ENCODE results near the gene NTRK2.

Gene NTRK2

DNA sequence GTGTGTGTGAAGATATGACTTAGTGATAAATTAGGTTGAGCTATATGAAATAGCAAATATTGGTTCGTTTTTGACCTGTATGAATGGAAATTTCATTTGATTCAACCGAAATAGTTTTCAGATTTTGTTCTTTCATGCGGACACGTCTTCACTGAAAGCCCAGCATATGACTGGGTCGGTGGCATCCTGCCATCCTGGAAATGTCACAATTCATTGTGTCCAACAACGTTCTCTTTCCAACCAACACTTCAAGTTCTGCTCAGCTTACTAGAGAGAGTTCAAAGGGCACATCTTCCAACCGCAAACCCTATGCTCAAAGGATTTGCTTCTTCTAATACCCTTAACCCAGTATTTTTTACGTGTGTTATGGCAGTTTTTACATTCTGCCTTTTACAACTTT, 252.5 kb downstream of the NTRK2 start:
- no peak for TF ChIP-seq MAX (IDR thresholded peaks at IDR 0.05)
- no peak for TF ChIP-seq TAF1 (IDR thresholded peaks at IDR 0.05; ENCODE audit: low read depth)

GRCh38 chr9:84924266-84924665, 254.7 kb downstream of the NTRK2 start:
- TF ChIP-seq ZBTB7A (IDR thresholded peaks at IDR 0.05; ENCODE audit: low read depth) (no peak), TEAD4 (IDR thresholded peaks at IDR 0.05) (no peak), CEBPB (IDR thresholded peaks at IDR 0.05) (no peak), TAF1 (IDR thresholded peaks at IDR 0.05; ENCODE audit: low read depth) (no peak), CREB1 (IDR thresholded peaks at IDR 0.05; ENCODE audit: low read depth) (no peak), REST (IDR thresholded peaks at IDR 0.05; ENCODE audit: low read depth) (no peak), FOXM1 (IDR thresholded peaks at IDR 0.05; ENCODE audit: borderline replicate concordance, low read depth) (no peak), RAD21 (IDR thresholded peaks at IDR 0.05; ENCODE audit: low read depth) (no peak), EP300 (IDR thresholded peaks at IDR 0.05; ENCODE audit: borderline replicate concordance) (no peak), TCF12 (IDR thresholded peaks at IDR 0.05; ENCODE audit: low read depth) (no peak), NFIC (IDR thresholded peaks at IDR 0.05) (no peak), EGR1 (IDR thresholded peaks at IDR 0.05) (no peak), YY1 (IDR thresholded peaks at IDR 0.05; ENCODE audit: low read depth) (no peak), MAX (IDR thresholded peaks at IDR 0.05) (no peak)
- TF ChIP-seq, protein P1, sequence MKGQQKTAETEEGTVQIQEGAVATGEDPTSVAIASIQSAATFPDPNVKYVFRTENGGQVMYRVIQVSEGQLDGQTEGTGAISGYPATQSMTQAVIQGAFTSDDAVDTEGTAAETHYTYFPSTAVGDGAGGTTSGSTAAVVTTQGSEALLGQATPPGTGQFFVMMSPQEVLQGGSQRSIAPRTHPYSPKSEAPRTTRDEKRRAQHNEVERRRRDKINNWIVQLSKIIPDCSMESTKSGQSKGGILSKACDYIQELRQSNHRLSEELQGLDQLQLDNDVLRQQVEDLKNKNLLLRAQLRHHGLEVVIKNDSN (IDR thresholded peaks at IDR 0.05) = no peak

DNA sequence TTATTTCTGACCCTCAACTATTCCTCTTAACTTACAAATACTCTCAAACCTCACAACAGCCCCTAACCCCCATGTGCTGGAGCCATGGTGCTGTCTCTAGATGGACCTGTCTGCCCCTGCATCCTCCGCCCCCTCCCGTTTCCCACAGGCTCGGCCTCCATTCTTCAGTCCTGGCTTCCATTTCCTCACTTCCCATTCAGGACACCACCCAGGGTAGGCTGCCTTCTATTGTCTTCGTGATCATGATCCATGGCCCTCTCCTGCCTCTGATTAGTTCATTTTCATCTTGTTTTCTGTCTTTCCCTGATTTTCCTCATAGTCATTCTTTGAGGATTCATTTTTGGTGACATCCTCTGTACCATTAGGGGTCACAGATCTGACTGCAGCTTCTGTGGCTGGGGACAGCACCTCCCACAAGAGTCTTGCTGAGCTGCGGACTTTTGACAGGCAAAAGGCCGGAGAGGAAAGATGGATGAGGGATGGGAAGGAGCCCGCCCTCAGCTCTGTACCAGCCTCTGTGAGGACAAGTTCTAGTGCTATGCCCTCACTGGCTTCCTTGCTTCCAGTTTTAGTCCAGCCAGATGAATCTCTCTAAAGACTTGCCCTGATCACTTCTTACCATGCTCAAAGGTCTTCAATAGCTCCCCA, 255.8 kb downstream of the NTRK2 start:
- no peak for TF ChIP-seq MAX (IDR thresholded peaks at IDR 0.05)
- TF ChIP-seq ZBTB7A (IDR thresholded peaks at IDR 0.05; ENCODE audit: low read depth) = no peak
- TF ChIP-seq CEBPB (IDR thresholded peaks at IDR 0.05) = no peak
- no peak for TF ChIP-seq TCF12 (IDR thresholded peaks at IDR 0.05; ENCODE audit: low read depth)
- no peak for TF ChIP-seq YY1 (IDR thresholded peaks at IDR 0.05; ENCODE audit: low read depth)
- no peak for TF ChIP-seq FOXM1 (IDR thresholded peaks at IDR 0.05; ENCODE audit: borderline replicate concordance, low read depth)
- no peak for TF ChIP-seq CREB1 (IDR thresholded peaks at IDR 0.05; ENCODE audit: low read depth)
- TF ChIP-seq EP300 (IDR thresholded peaks at IDR 0.05; ENCODE audit: borderline replicate concordance) = no peak
- TF ChIP-seq TEAD4 (IDR thresholded peaks at IDR 0.05) = no peak
- no peak for TF ChIP-seq TAF1 (IDR thresholded peaks at IDR 0.05; ENCODE audit: low read depth)
- TF ChIP-seq, protein P1 (IDR thresholded peaks at IDR 0.05) = no peak
- no peak for TF ChIP-seq NFIC (IDR thresholded peaks at IDR 0.05)

DNA sequence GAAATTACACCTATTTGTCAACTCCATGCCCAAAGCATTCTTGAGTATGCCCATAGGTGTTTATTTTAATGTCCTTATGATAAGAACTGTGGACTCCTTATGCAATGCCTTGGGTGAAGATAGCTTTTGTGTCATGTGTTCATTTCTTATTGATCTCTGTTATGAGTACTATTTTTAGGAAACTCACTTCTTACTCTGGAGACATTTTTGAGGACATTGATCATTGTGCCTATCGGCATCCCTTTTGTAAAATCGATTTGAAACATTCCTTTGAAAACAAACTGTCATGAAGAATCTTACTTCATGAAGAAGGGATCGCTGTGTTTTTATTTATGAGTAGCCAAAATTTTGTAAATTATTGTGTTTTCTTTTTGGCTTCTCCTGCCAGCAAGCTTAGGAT, 257.3 kb downstream of the NTRK2 start:
- TF ChIP-seq, protein P1 (IDR thresholded peaks at IDR 0.05) = no peak
- TF ChIP-seq CEBPB (IDR thresholded peaks at IDR 0.05) (no peak), FOXM1 (IDR thresholded peaks at IDR 0.05; ENCODE audit: borderline replicate concordance, low read depth) (no peak)

DNA sequence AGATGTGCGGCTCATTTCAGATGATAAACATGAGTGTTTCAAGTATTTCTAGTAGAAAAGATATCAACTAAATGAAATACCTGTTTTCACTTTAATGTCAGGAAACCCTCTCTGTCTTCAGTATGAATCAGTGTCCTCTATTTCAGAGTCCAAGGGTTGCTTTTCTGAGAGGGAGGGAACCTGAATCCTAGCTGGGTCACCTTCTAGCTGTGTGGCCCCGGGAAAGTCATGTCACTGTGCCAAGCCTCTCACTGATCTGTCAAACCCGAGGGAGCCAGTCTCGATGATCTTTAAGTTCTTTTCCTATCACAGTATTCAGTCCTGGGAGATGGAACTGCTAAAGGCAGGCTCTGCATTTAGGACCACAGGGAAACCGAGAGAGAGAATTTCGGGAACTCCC, 258.9 kb downstream of the NTRK2 start:
- TF ChIP-seq TCF12 (IDR thresholded peaks at IDR 0.05; ENCODE audit: low read depth) = no peak
- no peak for TF ChIP-seq TAF1 (IDR thresholded peaks at IDR 0.05; ENCODE audit: low read depth)
- TF ChIP-seq ZBTB7A (IDR thresholded peaks at IDR 0.05; ENCODE audit: low read depth) = no peak
- TF ChIP-seq CREB1 (IDR thresholded peaks at IDR 0.05; ENCODE audit: low read depth) = no peak
- no peak for TF ChIP-seq REST (IDR thresholded peaks at IDR 0.05; ENCODE audit: low read depth)
- no peak for TF ChIP-seq RAD21 (IDR thresholded peaks at IDR 0.05; ENCODE audit: low read depth)
- TF ChIP-seq MAX (IDR thresholded peaks at IDR 0.05) = no peak
- TF ChIP-seq EP300 (IDR thresholded peaks at IDR 0.05; ENCODE audit: borderline replicate concordance) = no peak
- TF ChIP-seq YY1 (IDR thresholded peaks at IDR 0.05; ENCODE audit: low read depth) = no peak
- TF ChIP-seq TEAD4 (IDR thresholded peaks at IDR 0.05) = no peak
- no peak for TF ChIP-seq EGR1 (IDR thresholded peaks at IDR 0.05)
- TF ChIP-seq NFIC (IDR thresholded peaks at IDR 0.05) = no peak
- TF ChIP-seq, protein P1 (IDR thresholded peaks at IDR 0.05) = no peak

All from Ishikawa (cell line).